Stimulated activated CD4-positive, alpha-beta T cell treated with anti-CD3 and anti-CD28 coated beads, Interleukin-2, amount 100 ng/mL, for 48 hours (primary cell): Measurements from ENCODE around the gene SCARB1.
A peak's percentile ranks its signal among the peaks of the same experiment; 100 is the strongest.

Experiments used
- DNase-seq, 2 donors: peaks; one replicate each; pipeline ENCODE4 v3.0.0-alpha.2; 2020

SCARB1 gene

GRCh38 chr12:124792156-124792555, 71.5 kb downstream of the SCARB1 start:
- DNase-seq, result no peak

GRCh38 chr12:124790650-124791400, 72.8 kb downstream of the SCARB1 start:
- no peak for DNase-seq

GRCh38 chr12:124788936-124789555, 74.6 kb downstream of the SCARB1 start:
- DNase-seq, result no peak

- DNase-seq, result no peak
These were observed 77.4 kb downstream of the SCARB1 start for GRCh38 chr12:124786061-124786964.

- DNase-seq, result no peak
These were observed 78.6 kb downstream of the SCARB1 start for GRCh38 chr12:124784871-124785572.

- DNase-seq, result no peak
These were observed 80.6 kb downstream of the SCARB1 start for GRCh38 chr12:124783087-124783486.

GRCh38 chr12:124782132-124782531, 81.5 kb downstream of the SCARB1 start:
- DNase-seq, result no peak

- DNase-seq, result no peak
These were observed 82.6 kb downstream of the SCARB1 start for GRCh38 chr12:124780752-124781685.

GRCh38 chr12:124780336-124780735, 83.3 kb downstream of the SCARB1 start:
- DNase-seq, result no peak

- DNase-seq, result no peak
These were observed 84.2 kb downstream of the SCARB1 start for GRCh38 chr12:124779161-124780141.

- DNase-seq, result no peak
These were observed 85.3 kb downstream of the SCARB1 start for GRCh38 chr12:124778411-124778810.

GRCh38 chr12:124777399-124778372, 86.0 kb downstream of the SCARB1 start:
- no peak for DNase-seq

GRCh38 chr12:124776125-124776513, 87.5 kb downstream of the SCARB1 start:
- no peak for DNase-seq

- DNase-seq, result peak; percentile 70 to 73
These were observed 89.0 kb downstream of the SCARB1 start for GRCh38 chr12:124774462-124775167.

GRCh38 chr12:124774054-124774461, 89.6 kb downstream of the SCARB1 start:
- no peak for DNase-seq

GRCh38 chr12:124772289-124773170, 91.1 kb downstream of the SCARB1 start:
- no peak for DNase-seq
